Stimulated activated CD4-positive, alpha-beta T cell treated with anti-CD3 and anti-CD28 coated beads, Interleukin-12 subunit alpha, Interleukin-12 subunit beta, amount 100 ng/mL, for 48 hours (primary cell): Measurements from ENCODE around the gene PHLDA2.
A peak's percentile ranks its signal among the peaks of the same experiment; 100 is the strongest.

Source experiments
- DNase-seq, 3 donors: peaks; one replicate each; pipeline ENCODE4 v3.0.0-alpha.2; 2020; ENCODE audit warnings: low read depth in 2 of 3, low spot score in 1 of 3

PHLDA2 gene, protein sequence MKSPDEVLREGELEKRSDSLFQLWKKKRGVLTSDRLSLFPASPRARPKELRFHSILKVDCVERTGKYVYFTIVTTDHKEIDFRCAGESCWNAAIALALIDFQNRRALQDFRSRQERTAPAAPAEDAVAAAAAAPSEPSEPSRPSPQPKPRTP

DNA sequence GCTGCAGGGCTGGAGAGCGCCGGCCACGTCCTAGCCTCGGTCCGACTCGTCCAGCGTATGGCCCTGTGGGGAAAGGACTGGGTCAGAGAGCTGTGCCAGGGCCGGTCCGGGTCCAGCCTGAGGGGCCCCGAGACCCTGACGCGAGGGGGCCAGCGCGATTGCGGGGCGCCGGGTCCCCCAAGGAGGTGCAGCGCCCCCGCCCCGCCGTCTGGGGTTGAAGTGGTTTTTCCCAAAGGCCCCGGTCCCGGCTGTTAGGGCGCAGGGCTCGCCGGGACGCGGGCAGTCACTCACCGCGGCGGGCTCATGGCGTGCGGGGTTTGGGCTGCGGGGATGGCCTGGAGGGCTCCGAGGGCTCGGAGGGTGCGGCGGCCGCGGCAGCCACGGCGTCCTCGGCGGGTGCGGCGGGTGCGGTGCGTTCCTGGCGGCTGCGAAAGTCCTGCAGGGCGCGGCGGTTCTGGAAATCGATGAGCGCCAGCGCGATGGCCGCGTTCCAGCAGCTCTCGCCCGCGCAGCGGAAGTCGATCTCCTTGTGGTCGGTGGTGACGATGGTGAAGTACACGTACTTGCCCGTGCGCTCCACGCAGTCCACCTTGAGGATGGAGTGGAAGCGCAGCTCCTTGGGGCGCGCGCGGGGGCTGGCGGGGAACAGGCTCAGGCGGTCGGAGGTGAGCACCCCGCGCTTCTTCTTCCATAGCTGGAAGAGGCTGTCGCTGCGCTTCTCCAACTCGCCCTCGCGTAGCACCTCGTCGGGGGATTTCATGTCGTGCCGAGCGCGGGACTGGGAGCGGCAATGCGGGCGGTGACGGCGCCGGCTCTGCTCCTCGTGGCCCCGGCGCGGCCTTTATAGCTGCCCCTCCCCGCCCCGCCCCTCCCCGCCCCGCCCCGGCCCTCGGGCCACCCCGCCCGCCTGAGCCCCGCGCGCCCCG lies at the start of gene PHLDA2:
Gene PHLDA2 (minus strand): TSS at position 816 of the 926 bp plus-strand sequence. CDS start 56 bp downstream, at position 760.
- peak in 1 of 3 donors; percentile 59 for DNase-seq

DNA sequence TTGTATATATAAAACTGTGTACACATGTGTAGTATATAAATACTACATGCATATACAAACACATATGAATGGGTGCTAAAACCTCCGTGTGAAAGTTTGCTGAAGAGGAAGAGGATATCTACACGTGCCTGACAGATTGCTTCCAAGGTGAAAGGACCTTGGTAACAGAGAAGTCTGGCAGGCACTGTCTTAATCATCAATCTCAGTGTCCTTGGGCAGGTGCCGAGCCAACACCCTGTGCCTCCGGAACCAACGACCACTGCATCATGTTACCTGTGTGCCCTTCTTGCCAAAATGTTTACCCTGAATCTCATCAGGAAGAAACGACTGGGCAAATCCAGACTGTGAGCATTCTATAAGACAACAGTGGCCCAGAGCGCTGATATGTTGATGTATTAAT lies 47.9 kb upstream of the PHLDA2 start:
- no peak for DNase-seq

DNA sequence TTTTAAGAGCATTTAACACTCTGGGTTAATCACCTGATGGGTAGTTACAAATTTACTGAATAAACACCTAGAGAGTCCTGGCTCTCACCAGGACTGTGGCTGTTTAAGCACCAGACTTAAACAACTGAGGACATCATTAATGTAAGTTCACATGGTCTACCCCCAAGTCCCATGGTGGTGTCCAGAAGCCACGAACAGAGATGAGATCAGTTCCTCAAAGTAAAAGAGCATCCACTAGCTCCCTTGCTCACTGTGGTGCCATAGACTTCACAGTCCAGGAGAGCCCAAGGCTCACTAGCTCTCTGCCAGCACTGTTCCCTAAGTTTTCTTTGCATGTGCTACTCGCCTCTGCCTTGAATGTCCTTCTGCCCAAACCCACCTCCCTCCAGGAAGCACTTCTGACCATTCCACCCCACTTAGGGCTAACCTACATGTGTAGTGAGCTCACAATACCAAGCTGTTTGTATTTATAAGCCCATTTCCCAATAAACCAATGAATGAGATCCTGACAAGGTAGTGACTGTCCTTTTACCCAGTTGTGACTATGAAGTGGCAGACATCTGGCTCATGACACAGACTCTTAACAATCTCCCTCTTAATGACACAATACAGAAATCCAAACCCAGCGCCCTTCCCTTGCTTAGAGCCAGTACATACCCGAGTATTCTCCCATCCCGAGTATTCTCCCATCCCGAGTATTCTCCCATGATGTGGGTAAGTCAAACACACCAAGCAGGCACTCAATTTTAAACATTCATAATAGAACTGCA lies 47.3 kb upstream of the PHLDA2 start:
- no peak for DNase-seq

DNA sequence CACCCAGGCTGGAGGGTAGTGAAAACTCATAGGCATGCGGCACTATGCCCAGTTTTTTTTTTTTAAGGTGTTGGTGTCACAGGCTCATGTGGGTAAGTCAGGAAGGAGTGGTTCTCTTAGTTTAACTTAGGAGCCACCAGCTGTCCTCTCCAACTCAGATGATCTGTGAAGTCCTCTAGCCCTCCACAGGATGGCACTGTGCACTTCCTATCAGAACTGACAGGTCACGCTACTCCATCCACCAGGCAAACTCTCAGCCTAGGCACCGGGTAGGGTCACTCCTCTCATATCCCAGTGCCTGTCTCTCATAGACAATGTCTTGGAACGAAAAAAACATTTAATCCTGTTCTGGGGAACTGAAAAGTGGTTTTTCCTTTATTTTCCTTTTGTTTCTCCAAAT lies 46.4 kb upstream of the PHLDA2 start:
- DNase-seq = peak in 1 of 3 donors; percentile 12

DNA sequence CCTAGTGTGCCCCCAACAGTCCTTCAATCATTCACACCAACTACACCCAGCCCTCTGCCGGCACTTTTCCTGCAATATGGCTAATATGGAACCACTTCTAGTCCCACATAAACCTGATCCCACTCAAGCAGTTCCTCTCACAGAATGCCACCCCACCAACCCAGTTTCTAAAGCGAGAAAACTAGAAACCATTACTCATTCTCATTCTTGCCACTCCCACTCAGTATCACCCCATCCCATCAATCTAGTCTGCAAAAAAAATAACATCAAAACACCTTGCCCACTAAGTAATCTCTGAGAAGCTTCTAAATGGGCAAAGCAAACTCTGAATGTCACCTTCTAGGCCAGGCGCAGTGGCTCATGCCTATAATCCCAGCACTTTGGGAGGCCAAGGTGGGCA lies 45.1 kb upstream of the PHLDA2 start:
- no peak for DNase-seq

DNA sequence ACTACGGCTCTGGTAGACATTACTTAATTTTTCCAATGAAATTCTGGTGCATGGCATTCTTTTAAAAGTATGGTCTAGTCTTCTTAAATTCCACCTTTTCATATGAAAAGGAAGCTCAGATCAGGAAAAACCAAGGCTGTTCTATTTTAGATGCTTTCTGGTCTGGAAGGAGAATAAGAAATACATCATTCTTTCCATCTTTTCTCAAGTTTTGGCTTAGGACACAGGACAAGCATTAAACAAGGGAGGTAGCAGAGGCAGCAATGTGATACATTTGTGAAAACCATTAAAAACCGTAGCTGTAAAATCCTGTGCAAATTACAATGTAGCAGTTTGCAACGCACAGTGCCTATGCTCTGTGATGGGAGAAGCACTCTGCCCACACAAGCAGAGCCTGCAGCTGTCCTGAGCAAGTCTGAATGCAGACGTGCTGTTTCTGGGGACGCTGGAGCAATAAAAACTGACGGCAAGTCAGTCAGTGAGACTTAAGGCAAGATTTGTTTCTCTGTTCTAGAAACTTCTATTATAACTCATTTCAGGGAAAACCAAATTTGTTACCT lies 39.2 kb upstream of the PHLDA2 start:
- no peak for DNase-seq

DNA sequence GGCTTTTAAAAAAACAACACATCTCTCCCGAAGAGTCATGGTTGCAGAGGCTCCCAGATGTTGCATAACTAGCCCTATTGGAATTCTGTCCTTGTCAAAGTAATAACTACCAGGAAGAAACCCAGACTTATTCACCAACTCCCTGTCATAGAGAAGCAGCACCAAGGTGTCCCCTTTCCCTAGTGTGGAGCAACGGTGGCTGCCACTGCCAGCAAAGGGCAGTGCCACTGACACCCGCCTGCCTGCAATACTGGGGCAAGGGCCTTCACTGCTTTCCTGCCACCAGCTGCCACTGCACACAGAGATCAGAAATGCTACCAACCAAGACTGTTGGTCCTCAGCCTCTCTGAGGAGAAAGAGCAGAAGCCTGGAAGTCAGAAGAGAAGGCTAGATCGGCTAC lies 35.6 kb upstream of the PHLDA2 start:
- no peak for DNase-seq

DNA sequence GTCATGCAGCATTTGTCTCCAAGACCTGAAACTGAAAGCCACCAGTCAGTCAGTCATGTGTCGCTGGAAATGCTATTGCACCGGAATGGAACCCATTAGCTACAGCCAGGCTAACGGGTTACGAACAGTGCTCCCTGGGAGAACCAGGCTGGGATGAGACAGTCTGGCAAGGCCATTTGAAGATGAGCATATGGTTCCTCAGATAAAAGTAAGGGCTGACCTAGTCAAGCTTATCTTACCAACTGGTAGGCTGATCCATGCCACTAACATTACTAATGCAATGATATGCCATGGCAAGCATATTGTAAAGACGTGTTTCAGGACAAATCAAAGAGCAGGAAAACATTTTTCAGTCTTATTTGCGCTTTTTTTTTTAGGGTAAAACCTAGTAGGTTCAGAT lies 34.5 kb upstream of the PHLDA2 start:
- no peak for DNase-seq

DNA sequence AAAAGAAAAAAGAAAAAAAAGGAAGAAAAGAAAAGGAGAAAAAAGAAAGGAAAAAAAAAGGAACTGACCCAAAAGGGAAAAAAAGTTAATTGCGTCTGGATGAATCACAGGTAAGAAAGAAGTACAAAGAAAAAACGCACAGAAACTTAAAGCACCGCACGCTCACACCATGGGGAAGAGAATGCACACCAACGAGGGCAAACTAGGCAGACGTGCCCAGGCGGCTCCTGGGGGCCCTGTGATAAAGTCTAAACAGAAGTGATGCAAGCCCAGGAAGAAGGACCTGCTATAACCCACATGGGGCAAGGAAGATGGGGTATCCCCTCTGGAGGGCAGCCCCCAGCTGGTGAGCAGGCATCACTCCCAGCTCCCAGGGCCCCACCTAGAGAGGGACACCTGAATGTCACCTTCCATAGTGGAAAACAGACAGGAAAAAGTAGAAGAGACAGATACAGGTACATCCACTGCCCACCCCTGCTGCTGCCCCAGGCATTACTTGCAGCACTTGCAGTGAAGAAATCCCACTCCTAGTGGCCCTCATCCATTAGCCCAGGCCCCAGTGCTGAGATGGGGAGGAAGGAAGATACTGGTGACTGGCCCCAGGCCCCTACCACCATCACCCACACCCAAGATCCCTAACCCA lies 34.0 kb upstream of the PHLDA2 start:
- DNase-seq = no peak

DNA sequence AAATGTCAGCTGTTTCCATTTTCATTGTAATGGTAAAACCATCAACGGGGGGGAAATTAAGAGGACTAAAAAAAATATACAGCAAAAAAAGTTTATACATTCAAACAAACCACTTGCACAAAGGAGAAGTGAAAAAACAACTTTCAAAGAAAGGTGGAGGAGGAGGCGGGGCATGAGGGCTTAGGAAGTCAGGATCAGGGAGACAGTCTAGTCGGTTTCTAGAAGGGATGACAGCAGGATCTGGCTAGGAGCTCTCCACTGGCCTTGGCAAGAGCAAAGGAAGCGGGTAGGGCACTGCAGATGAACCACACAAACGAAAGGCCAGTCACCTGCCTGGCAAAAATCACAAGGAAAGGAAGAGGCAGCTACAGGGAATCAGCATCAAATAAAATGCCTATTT lies 31.9 kb upstream of the PHLDA2 start:
- no peak for DNase-seq

DNA sequence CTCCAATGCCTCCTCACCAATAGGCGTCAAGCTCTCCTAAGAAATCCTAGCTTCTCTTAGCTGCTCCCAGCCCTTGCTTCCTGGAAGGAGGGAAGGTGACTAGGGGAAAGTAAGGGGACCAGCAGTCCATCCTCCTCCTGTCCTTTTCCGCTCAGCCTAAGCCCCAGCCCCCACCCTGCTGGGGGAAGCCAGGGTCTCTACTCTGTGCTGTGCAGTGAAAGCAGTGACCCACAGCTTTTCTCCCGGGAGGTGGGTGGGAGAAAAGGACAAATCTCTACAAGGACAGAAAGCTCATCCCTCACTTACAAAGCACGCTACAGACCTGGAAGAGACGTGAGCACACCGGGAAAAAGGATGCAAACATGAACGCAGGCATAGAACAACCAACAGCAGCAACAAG lies 30.9 kb upstream of the PHLDA2 start:
- no peak for DNase-seq

DNA sequence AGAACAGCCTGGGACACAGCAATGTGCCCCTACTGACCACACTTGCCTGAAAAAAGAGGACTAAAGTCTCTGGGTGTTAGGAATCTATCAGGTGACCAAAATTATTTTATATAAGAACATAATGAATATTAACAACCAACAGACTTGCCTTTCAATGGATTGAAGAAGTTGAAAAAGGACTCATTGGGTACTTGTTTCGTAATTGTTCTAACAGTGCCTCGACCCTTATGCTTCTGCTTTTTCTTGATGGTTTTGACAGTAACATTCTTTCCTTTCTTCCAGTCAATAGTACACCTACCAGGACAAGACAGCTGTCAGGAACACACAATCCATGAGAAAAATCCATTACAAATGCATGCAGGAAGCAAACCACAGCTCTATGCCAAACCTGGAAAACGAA lies 29.0 kb upstream of the PHLDA2 start:
- DNase-seq = no peak

DNA sequence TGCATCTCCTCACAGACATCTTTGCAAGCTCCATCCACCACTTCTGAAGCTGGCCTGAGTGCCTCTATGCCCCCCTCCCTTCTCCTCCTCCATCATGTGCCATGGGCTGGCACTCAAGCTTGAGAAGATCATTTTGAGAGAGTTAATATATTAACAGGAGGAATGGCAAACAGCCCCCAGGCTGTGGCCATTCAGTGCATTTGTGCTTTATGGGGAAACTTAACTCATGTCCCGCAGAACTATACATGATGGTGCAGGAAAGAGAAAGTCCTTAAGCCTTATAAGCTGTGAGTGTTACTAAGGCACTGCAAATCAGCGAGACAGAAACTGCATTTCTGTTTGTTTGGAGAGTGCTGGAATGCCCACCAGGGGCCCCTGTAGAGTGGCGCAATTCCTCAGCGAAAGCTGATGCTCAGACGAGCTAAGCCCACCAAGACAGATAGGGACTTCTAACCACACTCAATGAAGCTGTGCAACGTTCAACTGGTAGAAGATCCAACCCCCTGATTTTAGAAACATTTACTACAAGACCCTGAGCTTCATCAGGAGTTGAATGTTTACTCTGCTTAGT lies 26.8 kb upstream of the PHLDA2 start:
- no peak for DNase-seq

DNA sequence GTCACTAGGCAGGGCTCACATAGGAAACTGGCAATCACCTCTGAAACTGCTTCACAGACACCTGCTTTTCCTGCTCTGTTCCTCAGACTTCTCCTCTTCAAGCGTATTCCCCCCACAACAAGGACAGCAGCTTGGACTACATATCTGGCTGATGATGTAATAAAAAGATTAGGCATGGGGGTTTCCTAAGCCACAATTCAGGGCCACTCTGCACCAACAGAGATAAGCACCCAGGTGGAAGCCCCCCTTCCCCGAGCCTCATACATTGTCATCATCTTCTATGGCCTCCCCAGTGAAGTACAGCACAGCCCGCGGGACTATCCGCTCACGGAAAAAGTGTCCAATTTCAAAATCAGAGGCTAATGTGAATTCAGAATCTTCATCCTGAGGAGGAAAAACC lies 25.0 kb upstream of the PHLDA2 start:
- no peak for DNase-seq

DNA sequence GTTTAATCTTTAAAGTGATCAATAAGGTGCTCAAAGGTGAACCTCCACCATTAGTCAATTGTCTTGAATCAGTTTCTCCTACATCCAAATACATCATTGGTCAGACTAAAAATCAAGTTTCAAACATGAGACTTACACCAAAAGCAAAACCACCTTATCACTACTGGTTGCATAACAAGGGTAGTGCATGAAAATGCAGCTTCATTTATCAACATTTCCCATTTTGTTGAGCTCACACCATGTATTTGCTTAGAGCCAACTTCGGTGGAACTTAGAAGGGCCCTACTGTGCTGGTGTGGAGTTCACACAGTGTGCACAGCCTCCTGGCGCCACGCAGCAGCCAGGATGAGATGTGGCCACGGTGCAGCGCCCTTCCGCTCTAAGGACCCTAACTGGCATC lies 23.1 kb upstream of the PHLDA2 start:
- DNase-seq = no peak

DNA sequence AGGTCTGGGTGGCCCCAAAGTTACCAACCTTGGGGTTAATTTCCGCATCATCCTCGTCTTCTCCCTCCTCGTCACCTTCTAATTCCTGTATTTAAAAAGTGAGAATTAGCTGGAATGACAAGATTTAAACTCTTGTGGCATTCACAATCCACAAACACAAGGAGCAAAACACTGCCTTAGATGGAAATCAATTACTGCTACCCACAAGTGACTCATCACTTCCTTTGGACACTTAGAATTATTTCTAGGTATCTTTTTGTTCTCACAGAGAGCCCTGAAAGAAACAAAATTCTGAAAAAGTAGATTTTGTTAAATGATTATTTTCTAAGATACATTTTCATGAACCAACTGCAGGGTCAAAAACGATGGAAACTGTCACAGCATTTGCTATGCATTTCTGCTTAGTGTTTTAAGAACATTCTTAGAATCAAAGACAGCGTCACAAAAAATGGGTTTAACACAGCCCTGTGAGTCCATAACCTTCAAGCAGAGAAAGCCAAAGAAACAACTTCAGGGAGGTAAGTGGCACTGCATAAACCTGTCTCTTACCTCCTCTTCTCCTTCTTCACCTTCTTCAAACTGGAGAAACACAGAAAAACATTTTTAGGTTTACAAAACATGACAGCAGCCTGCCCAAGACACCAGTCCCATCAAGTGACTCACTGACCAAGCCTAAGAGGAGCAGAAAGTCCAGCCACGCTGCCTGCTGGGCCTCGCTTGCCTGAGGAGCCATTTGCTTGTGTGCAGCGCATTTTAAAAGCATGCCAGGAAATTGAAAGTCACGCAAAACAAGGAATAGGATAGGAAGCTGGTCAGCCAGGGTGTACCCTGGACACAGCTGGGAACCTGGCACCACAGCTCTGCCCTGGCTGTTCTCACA lies 22.3 kb upstream of the PHLDA2 start:
- DNase-seq = no peak

DNA sequence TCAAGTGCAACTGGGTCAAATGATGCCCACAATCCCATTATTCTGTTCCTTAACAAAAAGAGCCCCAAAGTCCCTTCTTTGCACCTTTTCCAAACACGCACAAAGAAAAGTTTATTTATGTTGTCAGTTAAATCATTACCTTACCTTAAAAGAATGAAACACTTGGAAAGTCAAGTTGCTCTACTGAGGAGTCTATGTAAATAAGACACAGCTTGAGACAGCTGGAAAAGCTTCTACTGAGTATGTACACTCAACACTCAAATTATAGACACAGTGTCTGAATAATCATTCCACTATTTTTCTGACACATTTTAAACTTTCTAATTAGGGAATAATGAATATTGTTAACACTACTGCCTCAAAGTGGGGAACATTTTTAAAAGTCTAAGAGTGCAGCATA lies 21.6 kb upstream of the PHLDA2 start:
- DNase-seq = no peak

DNA sequence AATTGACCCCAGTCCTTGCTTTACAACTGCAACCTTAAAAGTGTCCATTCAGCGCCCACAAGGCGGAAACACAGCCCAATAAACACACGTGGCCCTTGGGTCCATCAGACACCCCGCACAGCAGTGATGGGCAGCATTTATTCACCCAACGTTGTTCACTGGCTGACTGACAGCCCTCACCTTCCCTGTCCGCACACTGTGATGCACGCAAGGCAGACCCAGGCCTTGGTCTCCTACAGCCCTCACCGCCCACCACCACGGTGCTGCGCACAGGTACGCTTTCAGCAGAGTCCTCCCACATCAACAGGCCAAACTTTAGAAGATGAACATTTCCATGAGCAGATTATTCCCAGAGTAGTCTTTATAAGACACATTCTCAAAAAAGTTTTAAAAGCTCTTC lies 20.7 kb upstream of the PHLDA2 start:
- no peak for DNase-seq

DNA sequence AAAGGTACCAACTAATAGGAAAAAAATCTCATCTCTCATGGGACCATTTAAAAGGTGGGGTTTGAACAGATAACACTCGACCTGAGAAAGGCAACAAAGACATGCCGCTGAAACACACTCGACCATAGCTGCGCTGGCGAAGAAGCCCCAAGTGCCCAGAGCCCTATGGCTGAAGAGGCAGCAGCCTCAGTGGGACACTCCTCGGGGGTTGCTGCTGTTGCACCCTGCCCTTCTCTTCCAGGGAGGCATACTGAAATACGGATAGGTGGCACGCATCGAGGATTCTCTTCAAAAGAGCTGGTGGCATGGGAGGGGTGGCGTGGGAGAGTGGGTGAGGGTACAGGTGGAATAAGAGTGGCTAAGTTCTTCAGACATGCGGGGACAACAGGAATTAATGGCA lies 18.5 kb upstream of the PHLDA2 start:
- no peak for DNase-seq

DNA sequence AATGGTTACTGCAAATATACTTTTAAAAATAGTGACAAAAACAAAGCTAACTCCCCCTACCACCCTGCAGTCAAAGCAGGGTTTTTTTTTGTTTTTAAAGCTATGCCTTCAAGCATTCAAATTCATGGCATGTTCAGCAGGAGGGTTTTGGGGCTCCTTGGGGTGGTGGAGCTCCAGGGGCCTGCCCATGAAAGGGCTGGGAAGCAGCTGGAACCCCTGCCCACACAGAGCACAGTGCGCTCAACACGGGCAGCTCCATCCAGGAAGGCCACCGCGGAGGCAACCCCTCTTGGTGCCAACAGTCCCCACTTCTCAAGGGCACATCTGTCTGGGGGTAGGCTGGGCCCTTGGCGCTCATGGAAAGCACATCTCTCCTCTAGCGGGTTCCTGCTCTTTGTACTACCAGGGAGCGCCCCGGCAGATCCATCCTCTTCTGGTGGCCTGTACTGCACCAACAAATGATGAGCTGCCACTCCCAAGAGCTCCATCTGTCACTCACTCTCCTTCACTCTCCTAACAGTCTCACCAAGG lies 16.6 kb upstream of the PHLDA2 start:
- no peak for DNase-seq
